Vagina (tissue), 2 donors: ENCODE measurements around the gene ZFHX3. TPM values are rescaled to one million over a fixed set of nuclear protein-coding genes. Genes with fewer than 3 reads are reported as not detected.

Experiments
- DNase-seq, 2 donors: peaks; one replicate each; pipeline ENCODE4 v3.0.0-alpha.2; 2017; ENCODE audit errors: extremely low spot score in 2 of 2
- H3K27ac ChIP-seq: fragments of 200-600 bp; sonication (generic); one replicate; pipeline ENCODE4 v1.5.1; 2019
- H3K27me3 ChIP-seq: fragments of 200-600 bp; sonication (generic); one replicate; pipeline ENCODE4 v1.5.1; 2019
- H3K36me3 ChIP-seq, 2 donors: fragments of 200-600 bp; sonication (generic); one replicate each; pipeline ENCODE4 v1.5.1; 2017 to 2019
- H3K4me1 ChIP-seq: fragments of 200-600 bp; sonication (generic); one replicate; pipeline ENCODE4 v1.5.1; 2019
- H3K4me3 ChIP-seq, 2 donors: fragments of 200-600 bp; sonication (generic); 1 replicate in 1 of 2; 2 replicates in 1 of 2; pipeline ENCODE4 v1.5.1; 2016 to 2019
- H3K9me3 ChIP-seq: fragments of 200-600 bp; sonication (generic); one replicate; pipeline ENCODE4 v1.5.1; 2019
- POLR2A ChIP-seq, 2 donors: fragments of 450-650 bp; IDR thresholded peaks; one replicate each; pipeline ENCODE4 v1.6.1; 2017; ENCODE audit warnings: antibody characterized with exemption in 2 of 2, mild to moderate bottlenecking in 2 of 2, moderate library complexity in 2 of 2
- POLR2AphosphoS5 ChIP-seq, 2 donors: sonication (generic); formaldehyde crosslinking; IDR thresholded peaks; one replicate each; pipeline ENCODE4 v1.9.0; 2017; ENCODE audit warnings: antibody characterized with exemption in 2 of 2, mild to moderate bottlenecking in 2 of 2, low read depth in 1 of 2; ENCODE audit not compliant: insufficient read depth in 1 of 2
- intact Hi-C: fragments of 100-400 bp; cut with DNase I; formaldehyde crosslinking; loops from one replicate; pipeline ENCODE4 v1.15.1; 2023
- total RNA-seq: library from RNA; depleted of rRNA; stranded (reverse); fragments of >200 nt; gene quantifications from one replicate; pipeline ENCODE4 v1.2.3, GENCODE V29; 2016
- TF ChIP-seq, protein P1 (sequence below), 3 experiments: fragments of 450-650 bp in 2 of 3; fragments of 200-600 bp in 1 of 3; sonication (generic) in 1 of 3; IDR thresholded peaks; one replicate each; pipeline ENCODE4 v1.5.1; 2017 to 2019; ENCODE audit warnings: antibody characterized with exemption in 3 of 3, mild to moderate bottlenecking in 2 of 3, moderate library complexity in 2 of 3

The ZFHX3 gene
- total RNA-seq, 1 donor from 2014 or later = 28.0 TPM

- H3K4me1 ChIP-seq = peaks cover 42% of the 10 kb centered on the region
- H3K9me3 ChIP-seq = no peaks in the 10 kb centered on the region
- no peaks in the 10 kb centered on the region for H3K27me3 ChIP-seq
- H3K4me3 ChIP-seq = no peak overlapping the region
- intact Hi-C loops = no loop called here
- TF ChIP-seq, protein P1, sequence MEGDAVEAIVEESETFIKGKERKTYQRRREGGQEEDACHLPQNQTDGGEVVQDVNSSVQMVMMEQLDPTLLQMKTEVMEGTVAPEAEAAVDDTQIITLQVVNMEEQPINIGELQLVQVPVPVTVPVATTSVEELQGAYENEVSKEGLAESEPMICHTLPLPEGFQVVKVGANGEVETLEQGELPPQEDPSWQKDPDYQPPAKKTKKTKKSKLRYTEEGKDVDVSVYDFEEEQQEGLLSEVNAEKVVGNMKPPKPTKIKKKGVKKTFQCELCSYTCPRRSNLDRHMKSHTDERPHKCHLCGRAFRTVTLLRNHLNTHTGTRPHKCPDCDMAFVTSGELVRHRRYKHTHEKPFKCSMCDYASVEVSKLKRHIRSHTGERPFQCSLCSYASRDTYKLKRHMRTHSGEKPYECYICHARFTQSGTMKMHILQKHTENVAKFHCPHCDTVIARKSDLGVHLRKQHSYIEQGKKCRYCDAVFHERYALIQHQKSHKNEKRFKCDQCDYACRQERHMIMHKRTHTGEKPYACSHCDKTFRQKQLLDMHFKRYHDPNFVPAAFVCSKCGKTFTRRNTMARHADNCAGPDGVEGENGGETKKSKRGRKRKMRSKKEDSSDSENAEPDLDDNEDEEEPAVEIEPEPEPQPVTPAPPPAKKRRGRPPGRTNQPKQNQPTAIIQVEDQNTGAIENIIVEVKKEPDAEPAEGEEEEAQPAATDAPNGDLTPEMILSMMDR (IDR thresholded peaks at IDR 0.05) = no peak
- TF ChIP-seq POLR2AphosphoS5 (IDR thresholded peaks at IDR 0.05; ENCODE audit: insufficient read depth in 1 of 2, low read depth in 1 of 2) (no peak), POLR2A (IDR thresholded peaks at IDR 0.05) (no peak)
- no peak for DNase-seq
- H3K36me3 ChIP-seq = no peaks in the 10 kb centered on the region
- no peak overlapping the region for H3K27ac ChIP-seq
Observed at GRCh38 chr16:73019457-73020362, 28.2 kb downstream of the ZFHX3 start.

DNA sequence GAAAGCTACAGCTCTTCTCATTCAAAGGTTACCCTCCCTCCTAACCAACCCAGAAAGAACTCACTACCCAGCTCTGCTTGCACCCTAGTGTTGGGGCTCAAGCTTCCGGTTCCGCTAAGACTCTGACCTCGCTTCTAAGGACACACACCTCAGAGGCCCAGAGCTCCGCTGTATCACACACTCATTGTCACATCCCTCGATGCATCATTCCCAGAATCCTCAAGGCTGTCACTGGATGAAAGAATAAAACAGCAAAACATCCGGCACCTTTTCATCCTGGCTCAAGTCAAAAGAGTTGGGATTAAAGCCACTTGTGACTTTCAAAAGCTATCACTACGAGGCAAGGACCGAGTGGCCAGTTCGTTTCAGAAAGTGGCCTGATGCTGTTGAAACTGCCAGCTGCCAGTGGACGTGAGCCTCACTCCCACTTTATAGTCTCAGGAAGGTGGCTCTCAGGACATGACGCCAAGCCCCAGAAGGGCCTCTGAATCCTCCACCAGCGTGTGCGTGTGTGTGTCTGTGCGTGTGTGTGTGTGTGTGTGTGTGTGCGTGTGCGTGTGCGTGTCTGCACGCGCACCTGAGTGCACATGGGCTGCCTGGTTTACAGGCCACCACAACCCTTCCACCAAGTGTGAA, 29.0 kb downstream of the ZFHX3 start:
- Histone ChIP-seq H3K27me3 (no peaks in the 10 kb centered on the region), H3K4me1 (peaks cover 35% of the 10 kb centered on the region), H3K9me3 (no peaks in the 10 kb centered on the region), H3K4me3 (no peak overlapping the region), H3K36me3 (no peaks in the 10 kb centered on the region), H3K27ac (no peak overlapping the region)
- no peak for TF ChIP-seq POLR2A (IDR thresholded peaks at IDR 0.05)
- no peak for TF ChIP-seq POLR2AphosphoS5 (IDR thresholded peaks at IDR 0.05; ENCODE audit: insufficient read depth in 1 of 2, low read depth in 1 of 2)
- TF ChIP-seq, protein P1 (IDR thresholded peaks at IDR 0.05) = no peak
- intact Hi-C loops = no loop called here
- DNase-seq = no peak

DNA sequence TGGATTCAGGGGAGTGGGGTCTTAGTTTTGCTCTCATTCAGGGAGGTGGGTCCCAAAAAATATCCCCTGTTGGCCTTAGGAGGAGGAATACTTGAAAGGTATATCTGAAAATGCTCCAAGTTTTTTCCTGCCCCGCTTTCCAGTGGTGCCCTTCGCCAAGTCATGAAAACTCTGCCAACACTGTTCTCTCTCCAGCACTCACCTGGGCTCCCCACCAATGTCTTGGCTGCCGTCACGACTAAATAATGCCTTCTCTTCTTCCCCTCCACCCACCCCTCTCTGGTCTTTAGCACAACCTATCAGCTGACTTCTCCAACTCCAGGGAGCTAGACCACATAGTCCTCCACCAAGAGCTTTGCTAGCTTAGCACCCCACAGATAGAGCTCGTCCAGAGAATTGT, 30.6 kb downstream of the ZFHX3 start:
- no peak overlapping the region for H3K4me3 ChIP-seq
- H3K27me3 ChIP-seq = no peaks in the 10 kb centered on the region
- no peaks in the 10 kb centered on the region for H3K36me3 ChIP-seq
- H3K27ac ChIP-seq = no peak overlapping the region
- intact Hi-C loops = no loop called here
- peaks cover 35% of the 10 kb centered on the region for H3K4me1 ChIP-seq
- DNase-seq = no peak
- no peaks in the 10 kb centered on the region for H3K9me3 ChIP-seq
- TF ChIP-seq POLR2A (IDR thresholded peaks at IDR 0.05) (no peak), POLR2AphosphoS5 (IDR thresholded peaks at IDR 0.05; ENCODE audit: insufficient read depth in 1 of 2, low read depth in 1 of 2) (no peak)
- TF ChIP-seq, protein P1 (IDR thresholded peaks at IDR 0.05) = no peak

GRCh38 chr16:73016488-73016830, 31.5 kb downstream of the ZFHX3 start:
- Histone ChIP-seq H3K36me3 (no peaks in the 10 kb centered on the region), H3K27me3 (no peaks in the 10 kb centered on the region), H3K4me3 (no peak overlapping the region), H3K9me3 (no peaks in the 10 kb centered on the region), H3K27ac (no peak overlapping the region), H3K4me1 (peaks cover 35% of the 10 kb centered on the region)
- DNase-seq = no peak
- intact Hi-C loops = no loop called here
- TF ChIP-seq POLR2AphosphoS5 (IDR thresholded peaks at IDR 0.05; ENCODE audit: insufficient read depth in 1 of 2, low read depth in 1 of 2) (no peak), POLR2A (IDR thresholded peaks at IDR 0.05) (no peak)
- TF ChIP-seq, protein P1 (IDR thresholded peaks at IDR 0.05) = no peak
